K562 (cell line): ENCODE results near the gene FSTL1. TPM values are rescaled to one million over a fixed set of nuclear protein-coding genes. Genes with fewer than 3 reads are reported as not detected.

ENCODE experiments used
- ARID3B ChIP-seq: fragments of 250-450 bp; sonication (Bioruptor Pico); IDR thresholded peaks from 2 replicates; pipeline ENCODE4 v1.4.0; 2020; ENCODE audit warnings: borderline replicate concordance
- ARID4B ChIP-seq: sonication (generic); formaldehyde crosslinking; IDR thresholded peaks from 2 replicates; pipeline ENCODE4 v1.8.0; 2022; ENCODE audit warnings: mild to moderate bottlenecking, missing genetic modification reagents
- C11orf30 ChIP-seq: fragments of 450-650 bp; IDR thresholded peaks from 2 replicates; pipeline ENCODE4 v1.6.1; 2016; ENCODE audit warnings: low read depth, mild to moderate bottlenecking
- E2F4 ChIP-seq: sonication (generic); formaldehyde crosslinking; IDR thresholded peaks from 2 replicates; pipeline ENCODE4 v1.8.0; 2022; ENCODE audit warnings: mild to moderate bottlenecking, low read depth, missing genetic modification reagents
- ELK3 ChIP-seq: fragments of 450-650 bp; formaldehyde crosslinking; IDR thresholded peaks from 2 replicates; pipeline ENCODE4 v1.4.0; 2020; ENCODE audit warnings: mild to moderate bottlenecking
- MYC ChIP-seq, 2 experiments: fragments of 250-450 bp in 1 of 2; sonication (Bioruptor Pico) in 1 of 2; IDR thresholded peaks; 2 replicates each; pipeline versions ENCODE4 v1.5.1 to v1.6.1; 2012 to 2021; ENCODE audit warnings: low read depth in 2 of 2, borderline replicate concordance in 1 of 2, improper control_type of control experiment in 1 of 2, low read length in 1 of 2, mild to moderate bottlenecking in 1 of 2, moderate library complexity in 1 of 2
- NR4A1 ChIP-seq, 2 experiments: fragments of 250-450 bp in 1 of 2; fragments of 450-650 bp in 1 of 2; sonication (Bioruptor Pico) in 1 of 2; IDR thresholded peaks; 2 replicates each; pipeline versions ENCODE4 v1.4.0 to v1.6.1; 2016 to 2020; ENCODE audit warnings: mild to moderate bottlenecking in 2 of 2, missing compliant biosample characterization in 1 of 2, missing genetic modification characterization in 1 of 2, moderate library complexity in 1 of 2
- RBBP5 ChIP-seq: fragments of 200-600 bp; sonication (generic); IDR thresholded peaks from 2 replicates; pipeline ENCODE4 v1.6.1; 2012; ENCODE audit warnings: borderline replicate concordance, mild to moderate bottlenecking, low read length, control low read depth, inconsistent platforms; ENCODE audit not compliant: insufficient read depth, poor library complexity, severe bottlenecking
- RBM34 ChIP-seq: fragments of 200-400 bp; formaldehyde crosslinking; IDR thresholded peaks from 2 replicates; pipeline ENCODE4 v1.6.1; 2018; ENCODE audit warnings: low read length, borderline replicate concordance; ENCODE audit not compliant: insufficient read depth
- SRF ChIP-seq, 2 experiments: fragments of 250-450, 450-650 bp in 1 of 2; sonication (Bioruptor Pico) in 1 of 2; sonication (generic) in 1 of 2; formaldehyde crosslinking; IDR thresholded peaks; 2 replicates each; pipeline versions ENCODE4 v1.5.0 to v1.5.1; 2020 to 2022; ENCODE audit warnings: mild to moderate bottlenecking in 1 of 2, missing genetic modification reagents in 1 of 2
- ZNF175 ChIP-seq: fragments of 200-800 bp; sonication (Bioruptor generic); IDR thresholded peaks from 2 replicates; pipeline ENCODE4 v1.6.1; 2016; ENCODE audit warnings: low read depth, mild to moderate bottlenecking, missing genetic modification characterization, missing compliant biosample characterization
- ZNF639 ChIP-seq, 2 experiments: fragments of 200-800 bp in 1 of 2; sonication (Bioruptor generic) in 1 of 2; sonication (generic) in 1 of 2; formaldehyde crosslinking in 1 of 2; IDR thresholded peaks in 1 of 2; conservative IDR thresholded peaks in 1 of 2; 2 replicates each; pipeline versions ENCODE4 v1.5.0 to v1.6.1; 2016 to 2020; ENCODE audit warnings: missing compliant biosample characterization in 1 of 2, missing genetic modification characterization in 1 of 2, missing genetic modification reagents in 1 of 2
- ZNF77 ChIP-seq: fragments of 250-450 bp; sonication (Bioruptor Pico); IDR thresholded peaks from 2 replicates; pipeline ENCODE4 v1.5.0; 2020
- polyA plus RNA-seq, 8 experiments: library from polyadenylated mRNA; depleted of rRNA in 4 of 8; stranded (reverse) in 5 of 8; unstranded in 3 of 8; fragments of >200 nt; fragmentation: Nextera tagmentation in 2 of 8; fragmentation: Illumina TruSeq in 1 of 8; extraction: Ambion mirVana in 2 of 8; extraction: Trizol in 1 of 8; gene quantifications; 2 replicates each; pipeline versions ENCODE4 v1.2.1 to v1.2.3, GENCODE V29; 2011 to 2014; ENCODE audit warnings: inconsistent platforms in 1 of 8, missing spikeins in 1 of 8
- total RNA-seq, 7 experiments: library from RNA; depleted of rRNA in 6 of 7; stranded (reverse); fragments of >200 nt in 6 of 7; fragmentation: Illumina TruSeq in 2 of 7; extraction: Trizol in 2 of 7; gene quantifications; 2 replicates each; pipeline versions ENCODE4 v1.2.1 to v1.2.3, GENCODE V29; 2011 to 2021; ENCODE audit warnings: low replicate concordance in 1 of 7

The FSTL1 gene
- total and polyA plus RNA-seq, 9 of the 15 experiments (the other 6 are each of a cell fraction or from before 2014, with no cell fraction given) = 0.01 to 0.58 (median 0.08) TPM; not detected in 2

GRCh38 chr3:120469440-120469839 is 18.6 kb upstream of the FSTL1 start (continued):
- no peak for TF ChIP-seq RBM34
- TF ChIP-seq C11orf30 = no peak
- no peak for TF ChIP-seq ARID3B (CRISPR knock-in tag)
- TF ChIP-seq ZNF77 = no peak
- no peak for TF ChIP-seq E2F4 (CRISPR knock-in tag)
- TF ChIP-seq ZNF639 (CRISPR knock-in tag; conservative IDR thresholded peaks at IDR 0.05 in 1 of 2, IDR thresholded peaks at IDR 0.05 in 1 of 2) = peak in 1 of 2 experiments; percentile 73; a peak in 2 of 4 replicates
- TF ChIP-seq ELK3 (CRISPR knock-in tag) = no peak
- no peak for TF ChIP-seq NR4A1 (CRISPR knock-in tag; IDR thresholded peaks at IDR 0.05)
- TF ChIP-seq NR4A1 (tag; IDR thresholded peaks at IDR 0.05) = peak; percentile 48; the same call in 1 of the 2 replicates
- TF ChIP-seq MYC (IDR thresholded peaks at IDR 0.05; ENCODE audit: low read depth, low read length) = no peak
- no peak for TF ChIP-seq MYC (CRISPR knock-in tag; IDR thresholded peaks at IDR 0.05; ENCODE audit: borderline replicate concordance, low read depth)
- TF ChIP-seq ZNF175 (CRISPR knock-in tag) = peak; percentile 86
- TF ChIP-seq RBBP5 = no peak
- TF ChIP-seq SRF (CRISPR knock-in tag; IDR thresholded peaks at IDR 0.05) = no peak
- no peak for TF ChIP-seq ARID4B (CRISPR knock-in tag)
